SK-N-SH (cell line): Measurements from ENCODE around the gene LRTM1. TPM values are rescaled to one million over a fixed set of nuclear protein-coding genes. Genes with fewer than 3 reads are reported as not detected.

Experiments
- CTCF ChIA-PET: fragments of 300-600, 350-600 bp; formaldehyde crosslinking; extraction: SDS; loops from one replicate; lab custom pipeline; 2021; lab: Yijun Ruan, JAX
- POLR2A ChIA-PET: fragments of 350-600 bp; sonication (Branson Sonifier 250); formaldehyde crosslinking; extraction: SDS; loops from one replicate; lab custom pipeline; 2020; ENCODE audit warnings: antibody characterized with exemption, inconsistent platforms; lab: Yijun Ruan, JAX
- DNase-seq: peaks from one replicate; pipeline ENCODE4 v3.0.0; 2012
- H2AFZ ChIP-seq: fragments of 200-600 bp; sonication (generic); 2 replicates; pipeline ENCODE4 v1.8.1; 2016; ENCODE audit warnings: antibody characterized with exemption, mild to moderate bottlenecking, low read depth
- H3F3A ChIP-seq: fragments of 200-600 bp; sonication (generic); replicated peaks from 2 replicates; pipeline ENCODE3; 2016; ENCODE audit warnings: antibody characterized with exemption, mild to moderate bottlenecking; ENCODE audit not compliant: insufficient read depth
- H3K27ac ChIP-seq, 2 experiments: fragments of 200-500 bp in 1 of 2; fragments of 200-600 bp in 1 of 2; sonication (Bioruptor generic) in 1 of 2; sonication (generic), shearing (Covaris generic) in 1 of 2; 2 replicates each; pipeline versions ENCODE4 v1.5.1 to v1.6.1; 2014 to 2016; ENCODE audit warnings: low read depth in 2 of 2, inconsistent platforms in 1 of 2, low read length in 1 of 2, mild to moderate bottlenecking in 1 of 2, mixed read lengths in 1 of 2
- H3K27me3 ChIP-seq: fragments of 200-600 bp; sonication (generic), shearing (Covaris generic); 2 replicates; pipeline ENCODE4 v1.6.1; 2016; ENCODE audit warnings: mixed run types; ENCODE audit not compliant: insufficient read depth
- H3K36me3 ChIP-seq, 2 experiments: fragments of 200-500 bp in 1 of 2; fragments of 200-600 bp in 1 of 2; sonication (Bioruptor generic) in 1 of 2; sonication (generic) in 1 of 2; replicated peaks in 1 of 2; 2 replicates each; pipeline versions ENCODE3 to v1.5.1; 2014 to 2016; ENCODE audit warnings: low read length in 1 of 2, mild to moderate bottlenecking in 1 of 2; ENCODE audit not compliant: insufficient read depth in 2 of 2, control insufficient read depth in 1 of 2
- H3K4me1 ChIP-seq, 2 experiments: fragments of 200-500 bp in 1 of 2; fragments of 200-600 bp in 1 of 2; sonication (Bioruptor generic) in 1 of 2; sonication (generic), shearing (Covaris generic) in 1 of 2; 2 replicates each; pipeline versions ENCODE4 v1.5.1 to v1.6.1; 2014 to 2016; ENCODE audit warnings: low read depth in 1 of 2, low read length in 1 of 2, mixed run types in 1 of 2; ENCODE audit not compliant: insufficient read depth in 2 of 2, control insufficient read depth in 1 of 2
- H3K4me2 ChIP-seq: fragments of 200-600 bp; sonication (generic), shearing (Covaris generic); 2 replicates; pipeline ENCODE4 v1.6.1; 2017; ENCODE audit warnings: mixed run types
- H3K4me3 ChIP-seq, 2 experiments: fragments of 200-500 bp in 1 of 2; fragments of 200-600 bp in 1 of 2; sonication (Bioruptor generic) in 1 of 2; sonication (generic), shearing (Covaris generic) in 1 of 2; 2 replicates each; pipeline versions ENCODE4 v1.5.1 to v1.8.1; 2014 to 2016; ENCODE audit warnings: low read depth in 2 of 2, inconsistent platforms in 1 of 2, low read length in 1 of 2, mild to moderate bottlenecking in 1 of 2, mixed read lengths in 1 of 2, moderate library complexity in 1 of 2
- H3K79me2 ChIP-seq: fragments of 200-600 bp; sonication (generic); 2 replicates; pipeline ENCODE4 v1.8.1; 2017; ENCODE audit warnings: mild to moderate bottlenecking; ENCODE audit not compliant: insufficient read depth
- H3K9ac ChIP-seq: fragments of 200-600 bp; sonication (generic); 2 replicates; pipeline ENCODE4 v1.6.1; 2017; ENCODE audit warnings: mixed run types
- H3K9me2 ChIP-seq: fragments of 200-600 bp; sonication (generic); 2 replicates; pipeline ENCODE4 v1.6.1; 2017; ENCODE audit warnings: mixed run types
- H3K9me3 ChIP-seq: fragments of 200-600 bp; sonication (generic); 2 replicates; pipeline ENCODE4 v1.6.1; 2017; ENCODE audit warnings: mixed run types, mild to moderate bottlenecking, moderate library complexity
- H4K20me1 ChIP-seq: fragments of 200-600 bp; sonication (generic); 2 replicates; pipeline ENCODE4 v1.6.1; 2017; ENCODE audit warnings: mild to moderate bottlenecking, mixed run types; ENCODE audit not compliant: insufficient read depth
- CHD2 ChIP-seq: fragments of 150-350 bp; IDR thresholded peaks from 2 replicates; pipeline ENCODE4 v1.6.1; 2018; ENCODE audit warnings: low read length; ENCODE audit not compliant: partially characterized antibody
- EZH2phosphoT487 ChIP-seq: fragments of 200-600 bp; sonication (generic); IDR thresholded peaks from 2 replicates; pipeline ENCODE4 v1.6.1; 2017; ENCODE audit warnings: low read depth, mixed run types, mild to moderate bottlenecking, antibody characterized with exemption, moderate library complexity, borderline replicate concordance
- FOXM1 ChIP-seq: IDR thresholded peaks from 2 replicates; pipeline ENCODE4 v1.4.0; 2012; ENCODE audit warnings: low read depth, mild to moderate bottlenecking
- GATA2 ChIP-seq: sonication (generic); formaldehyde crosslinking; IDR thresholded peaks from 2 replicates; pipeline ENCODE4 v1.5.0; 2020; ENCODE audit warnings: mild to moderate bottlenecking, missing genetic modification reagents
- MEF2A ChIP-seq: IDR thresholded peaks from 2 replicates; pipeline ENCODE4 v1.4.0; 2012; ENCODE audit warnings: low read depth, borderline replicate concordance
- RAD21 ChIP-seq: IDR thresholded peaks from 2 replicates; pipeline ENCODE4 v1.6.1; 2012; ENCODE audit warnings: mild to moderate bottlenecking, low read length
- RCOR1 ChIP-seq: fragments of 150-350 bp; IDR thresholded peaks from 2 replicates; pipeline ENCODE4 v1.6.1; 2017; ENCODE audit warnings: antibody characterized with exemption, low read length
- RFX5 ChIP-seq: IDR thresholded peaks from 2 replicates; pipeline ENCODE4 v1.6.1; 2012; ENCODE audit warnings: mild to moderate bottlenecking, improper control_type of control experiment, low read length
- SMC3 ChIP-seq: IDR thresholded peaks from 2 replicates; pipeline ENCODE4 v1.6.1; 2012; ENCODE audit warnings: low read depth, low read length, improper control_type of control experiment
- TAF1 ChIP-seq: IDR thresholded peaks from 2 replicates; pipeline ENCODE4 v1.6.1; 2012; ENCODE audit warnings: low read depth, mild to moderate bottlenecking, low read length, moderate library complexity, borderline replicate concordance
- WGBS: methylation state at CpG from one replicate; pipeline ENCODE4 v1.1.6; 2017; ENCODE audit warnings: low lambda C conversion rate; 5-methylcytosine and 5-hydroxymethylcytosine counted together
- polyA plus RNA-seq, 3 experiments: library from polyadenylated mRNA; depleted of rRNA; stranded (reverse); fragments of >200 nt; gene quantifications; 2 replicates each; pipeline ENCODE4 v1.2.3, GENCODE V29; 2012
- TF ChIP-seq, protein P1 (sequence below): IDR thresholded peaks from 2 replicates; pipeline ENCODE4 v1.4.0; 2012; ENCODE audit warnings: low read depth, borderline replicate concordance
- TF ChIP-seq, protein P2 (sequence below): fragments of 200-600 bp; sonication (generic); IDR thresholded peaks from 2 replicates; pipeline ENCODE4 v1.6.1; 2017; ENCODE audit warnings: antibody characterized with exemption, mild to moderate bottlenecking, moderate library complexity
- TF ChIP-seq, protein P3 (sequence below): fragments of 150-350 bp; IDR thresholded peaks from 2 replicates; pipeline ENCODE4 v1.6.1; 2017; ENCODE audit warnings: antibody characterized with exemption, low read length, low read depth, borderline replicate concordance
- TF ChIP-seq, protein P4 (sequence below): fragments of 150-350 bp; IDR thresholded peaks from 2 replicates; pipeline ENCODE4 v1.6.1; 2016; ENCODE audit warnings: mild to moderate bottlenecking, low read depth, low read length

LRTM1 gene
- polyA plus RNA-seq, 1 of the 3 experiments (the other 2 are of a cell fraction) = 0.03 TPM

DNA sequence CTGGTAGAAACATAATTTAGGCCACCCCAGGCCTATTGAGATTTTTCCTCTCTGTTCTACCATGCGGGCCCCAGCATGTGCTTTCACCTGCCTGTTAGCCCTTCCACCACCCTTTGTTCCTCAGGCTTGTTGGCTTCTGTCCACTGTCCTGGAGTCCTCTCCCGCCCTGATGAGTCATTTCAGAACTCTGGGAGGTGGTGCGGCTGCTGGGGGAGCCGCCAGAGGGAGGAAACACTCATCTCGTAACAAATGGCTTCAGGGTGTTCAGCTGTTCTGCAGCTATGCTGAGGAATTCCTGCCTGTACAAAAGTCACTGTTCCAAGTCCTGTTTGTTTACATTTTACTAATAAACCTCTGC lies 36.3 kb downstream of the LRTM1 start (continued):
- TF ChIP-seq FOXM1 (no peak), CHD2 (no peak), TAF1 (0 out of 2 replicates have a peak, but pooled peaks have one; percentile 22), RCOR1 (no peak), EZH2phosphoT487 (no peak), MEF2A (peak; percentile 61; the same call in 1 of the 2 replicates), RAD21 (no peak; the same call in 1 of the 2 replicates), RFX5 (no peak), GATA2 (no peak), SMC3 (peak; percentile 23; the same call in 1 of the 2 replicates)
- TF ChIP-seq, protein P1, sequence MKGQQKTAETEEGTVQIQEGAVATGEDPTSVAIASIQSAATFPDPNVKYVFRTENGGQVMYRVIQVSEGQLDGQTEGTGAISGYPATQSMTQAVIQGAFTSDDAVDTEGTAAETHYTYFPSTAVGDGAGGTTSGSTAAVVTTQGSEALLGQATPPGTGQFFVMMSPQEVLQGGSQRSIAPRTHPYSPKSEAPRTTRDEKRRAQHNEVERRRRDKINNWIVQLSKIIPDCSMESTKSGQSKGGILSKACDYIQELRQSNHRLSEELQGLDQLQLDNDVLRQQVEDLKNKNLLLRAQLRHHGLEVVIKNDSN = 0 out of 2 replicates have a peak, but pooled peaks have one; percentile 8
- TF ChIP-seq, protein P2, sequence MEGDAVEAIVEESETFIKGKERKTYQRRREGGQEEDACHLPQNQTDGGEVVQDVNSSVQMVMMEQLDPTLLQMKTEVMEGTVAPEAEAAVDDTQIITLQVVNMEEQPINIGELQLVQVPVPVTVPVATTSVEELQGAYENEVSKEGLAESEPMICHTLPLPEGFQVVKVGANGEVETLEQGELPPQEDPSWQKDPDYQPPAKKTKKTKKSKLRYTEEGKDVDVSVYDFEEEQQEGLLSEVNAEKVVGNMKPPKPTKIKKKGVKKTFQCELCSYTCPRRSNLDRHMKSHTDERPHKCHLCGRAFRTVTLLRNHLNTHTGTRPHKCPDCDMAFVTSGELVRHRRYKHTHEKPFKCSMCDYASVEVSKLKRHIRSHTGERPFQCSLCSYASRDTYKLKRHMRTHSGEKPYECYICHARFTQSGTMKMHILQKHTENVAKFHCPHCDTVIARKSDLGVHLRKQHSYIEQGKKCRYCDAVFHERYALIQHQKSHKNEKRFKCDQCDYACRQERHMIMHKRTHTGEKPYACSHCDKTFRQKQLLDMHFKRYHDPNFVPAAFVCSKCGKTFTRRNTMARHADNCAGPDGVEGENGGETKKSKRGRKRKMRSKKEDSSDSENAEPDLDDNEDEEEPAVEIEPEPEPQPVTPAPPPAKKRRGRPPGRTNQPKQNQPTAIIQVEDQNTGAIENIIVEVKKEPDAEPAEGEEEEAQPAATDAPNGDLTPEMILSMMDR = peak; percentile 60
- TF ChIP-seq, protein P3, sequence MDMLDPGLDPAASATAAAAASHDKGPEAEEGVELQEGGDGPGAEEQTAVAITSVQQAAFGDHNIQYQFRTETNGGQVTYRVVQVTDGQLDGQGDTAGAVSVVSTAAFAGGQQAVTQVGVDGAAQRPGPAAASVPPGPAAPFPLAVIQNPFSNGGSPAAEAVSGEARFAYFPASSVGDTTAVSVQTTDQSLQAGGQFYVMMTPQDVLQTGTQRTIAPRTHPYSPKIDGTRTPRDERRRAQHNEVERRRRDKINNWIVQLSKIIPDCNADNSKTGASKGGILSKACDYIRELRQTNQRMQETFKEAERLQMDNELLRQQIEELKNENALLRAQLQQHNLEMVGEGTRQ = no peak

DNA sequence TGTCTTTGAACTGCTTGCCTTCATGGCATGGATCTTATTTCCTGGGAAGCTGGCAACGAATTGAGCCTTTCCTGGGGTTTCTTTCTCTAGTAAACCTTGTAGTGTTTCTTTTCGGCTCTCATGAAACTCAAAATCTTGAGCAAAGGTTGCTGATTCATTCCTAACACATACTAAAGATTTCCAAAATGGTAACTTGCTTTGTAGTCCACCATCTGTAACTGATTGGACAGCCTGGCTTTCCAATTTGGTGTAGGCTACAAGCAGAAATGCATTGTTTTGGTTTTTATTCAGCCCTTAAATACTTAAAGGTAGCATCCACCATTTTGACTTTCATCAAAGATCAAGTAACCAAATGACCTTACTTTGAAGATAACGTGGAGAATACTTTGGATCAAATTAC lies 38.1 kb downstream of the LRTM1 start:
- Histone ChIP-seq H4K20me1 (no peaks in the 10 kb centered on the region), H3K9me2 (no peaks in the 10 kb centered on the region), H3K4me3 (no peak overlapping the region), H3K27ac (no peak overlapping the region), H3K36me3 (no peaks in the 10 kb centered on the region), H3K79me2 (no peaks in the 10 kb centered on the region), H2AFZ (no peak overlapping the region), H3K27me3 (no peaks in the 10 kb centered on the region), H3K9ac (no peak overlapping the region), H3K4me2 (no peak overlapping the region), H3F3A (peaks cover 17% of the 10 kb centered on the region), H3K4me1 (peaks cover 8 to 26% of the 10 kb centered on the region in 2 experiments; a peak in 3 of 4 replicates), H3K9me3 (no peaks in the 10 kb centered on the region)
- WGBS = 70% methylated on average over 3 of the region's 3 CpGs
- TF ChIP-seq, protein P4, sequence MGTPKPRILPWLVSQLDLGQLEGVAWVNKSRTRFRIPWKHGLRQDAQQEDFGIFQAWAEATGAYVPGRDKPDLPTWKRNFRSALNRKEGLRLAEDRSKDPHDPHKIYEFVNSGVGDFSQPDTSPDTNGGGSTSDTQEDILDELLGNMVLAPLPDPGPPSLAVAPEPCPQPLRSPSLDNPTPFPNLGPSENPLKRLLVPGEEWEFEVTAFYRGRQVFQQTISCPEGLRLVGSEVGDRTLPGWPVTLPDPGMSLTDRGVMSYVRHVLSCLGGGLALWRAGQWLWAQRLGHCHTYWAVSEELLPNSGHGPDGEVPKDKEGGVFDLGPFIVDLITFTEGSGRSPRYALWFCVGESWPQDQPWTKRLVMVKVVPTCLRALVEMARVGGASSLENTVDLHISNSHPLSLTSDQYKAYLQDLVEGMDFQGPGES = no peak
- CTCF ChIA-PET = no interaction called here
- POLR2A ChIA-PET = no interaction called here
- no peak for DNase-seq
